Spinal cord (tissue), 4 donors: ENCODE results near the gene APOBEC3A. TPM values are rescaled to one million over a fixed set of nuclear protein-coding genes. Genes with fewer than 3 reads are reported as not detected.

Source experiments
- polyA plus RNA-seq, 2 donors: library from polyadenylated mRNA; unstranded; fragments of 120-200 nt; gene quantifications; one replicate each; pipeline ENCODE4 v1.2.1, GENCODE V29; 2013; ENCODE audit not compliant: insufficient read length in 2 of 2
- total RNA-seq, 2 donors: library from RNA; depleted of rRNA in 1 of 2; stranded (reverse); fragments of 120-200 nt in 1 of 2; fragments of >200 nt in 1 of 2; gene quantifications; one replicate each; pipeline versions ENCODE4 v1.2.3 to v1.2.4, GENCODE V29; 2013 to 2014

The APOBEC3A gene
- total and polyA plus RNA-seq, 4 donors, result 0.28 to 2.4 TPM; not detected in 2

Other genes with a start within 250 kb of the APOBEC3A start
- gene SUN2, start 201.6 kb upstream of the APOBEC3A start, total RNA-seq, result 10 to 100 TPM; 33.2 to 43.6 TPM
- gene SUN2, start 201.6 kb upstream of the APOBEC3A start, polyA plus RNA-seq, result 10 to 100 TPM; 48.4 to 66.9 TPM
- 10 to 100 TPM in 1 of 2 donors, 1 to 10 TPM in 1; 9.0 to 31.0 TPM for gene DNAL4, start 163.5 kb upstream of the APOBEC3A start, total RNA-seq
- 10 to 100 TPM; 20.6 to 22.7 TPM for gene DNAL4, start 163.5 kb upstream of the APOBEC3A start, polyA plus RNA-seq
- gene NPTXR, start 113.6 kb upstream of the APOBEC3A start, total RNA-seq, result 10 to 100 TPM; 12.0 to 28.4 TPM
- gene NPTXR, start 113.6 kb upstream of the APOBEC3A start, polyA plus RNA-seq, result 10 to 100 TPM; 91.2 to 94.0 TPM
- gene CBX6, start 85.4 kb upstream of the APOBEC3A start, total RNA-seq, result 10 to 100 TPM; 38.3 to 50.0 TPM
- 10 to 100 TPM; 68.9 to 70.0 TPM for gene CBX6, start 85.4 kb upstream of the APOBEC3A start, polyA plus RNA-seq
- 1 to 10 TPM; 1.1 to 2.1 TPM for gene APOBEC3B, start 24.7 kb downstream of the APOBEC3A start, total RNA-seq
- gene APOBEC3B, start 24.7 kb downstream of the APOBEC3A start, polyA plus RNA-seq, result 1 to 10 TPM; 2.3 to 2.6 TPM
- gene APOBEC3C, start 56.6 kb downstream of the APOBEC3A start, total RNA-seq, result 1 to 10 TPM; 2.6 to 3.5 TPM
- gene APOBEC3C, start 56.6 kb downstream of the APOBEC3A start, polyA plus RNA-seq, result 1 to 10 TPM; 2.8 to 4.7 TPM
- 1 to 10 TPM in 1 of 2 donors, under 1 TPM in 1; 0.20 to 2.0 TPM for gene APOBEC3D, start 63.5 kb downstream of the APOBEC3A start, total RNA-seq
- 1 to 10 TPM; 1.2 to 1.4 TPM for gene APOBEC3D, start 63.5 kb downstream of the APOBEC3A start, polyA plus RNA-seq
- gene APOBEC3F, start 83.3 kb downstream of the APOBEC3A start, total RNA-seq, result 1 to 10 TPM; 3.2 to 8.0 TPM
- gene APOBEC3F, start 83.3 kb downstream of the APOBEC3A start, polyA plus RNA-seq, result 1 to 10 TPM; 1.9 to 3.3 TPM
- 1 to 10 TPM; 6.0 to 9.5 TPM for gene APOBEC3G, start 119.7 kb downstream of the APOBEC3A start, total RNA-seq
- 1 to 10 TPM; 3.2 to 4.4 TPM for gene APOBEC3G, start 119.7 kb downstream of the APOBEC3A start, polyA plus RNA-seq
- not detected for gene APOBEC3H, start 139.6 kb downstream of the APOBEC3A start, total RNA-seq
- under 1 TPM in 1 of 2 donors, not detected in 1; 0.41 TPM for gene APOBEC3H, start 139.6 kb downstream of the APOBEC3A start, polyA plus RNA-seq
- 1 to 10 TPM; 8.5 to 9.0 TPM for gene CBX7, start 195.1 kb downstream of the APOBEC3A start, total RNA-seq
- 10 to 100 TPM in 1 of 2 donors, 1 to 10 TPM in 1; 10.0 to 12.7 TPM for gene CBX7, start 195.1 kb downstream of the APOBEC3A start, polyA plus RNA-seq